ENCODE measurements around the gene MARCKSL1.

- TF ChIP-seq CTCF (IDR thresholded peaks at IDR 0.05; ENCODE audit: low read depth, low read length) (peak; percentile 30), POLR2A (IDR thresholded peaks at IDR 0.05; ENCODE audit: extremely low read depth, insufficient read length) (peak; percentile 41), MAX (IDR thresholded peaks at IDR 0.05; ENCODE audit: low read depth, low read length) (peak; percentile 82), MYC (IDR thresholded peaks at IDR 0.05; ENCODE audit: low read depth, low read length) (peak; percentile 86)
Measured at GRCh38 chr1:32350785-32351398, 14.9 kb upstream of the MARCKSL1 start.
